OCI-LY3 (cell line): Measurements from ENCODE around the gene ATP13A2.

Experiments
- H2AFZ ChIP-seq: fragments of 200-600, 300-600 bp; shearing (Covaris generic); 2 replicates; pipeline ENCODE4 v1.6.0; 2014; ENCODE audit warnings: antibody characterized with exemption, low read depth, low read length
- H3K27ac ChIP-seq: fragments of 200-600, 300-600 bp; sonication (generic); 2 replicates; pipeline ENCODE4 v1.5.1; 2014; ENCODE audit warnings: mild to moderate bottlenecking, low read length, moderate library complexity, mixed read lengths
- H3K27me3 ChIP-seq: fragments of 200-600, 300-600 bp; sonication (generic); 2 replicates; pipeline ENCODE4 v1.6.1; 2014; ENCODE audit warnings: low read depth, low read length, mixed read lengths
- H3K36me3 ChIP-seq: fragments of 200-600, 300-600 bp; sonication (generic); replicated peaks from 2 replicates; pipeline ENCODE3; 2014; ENCODE audit warnings: low read depth, low read length, mixed read lengths
- H3K4me1 ChIP-seq: fragments of 300-600, 200-600 bp; sonication (generic); 2 replicates; pipeline ENCODE4 v1.6.1; 2014; ENCODE audit warnings: low read length, mixed read lengths
- H3K4me2 ChIP-seq: fragments of 200-600, 300-600 bp; sonication (generic); 2 replicates; pipeline ENCODE4 v1.6.1; 2014; ENCODE audit warnings: low read length, mixed read lengths
- H3K4me3 ChIP-seq: fragments of 300-600, 200-600 bp; sonication (generic); 2 replicates; pipeline ENCODE4 v1.5.1; 2014; ENCODE audit warnings: antibody characterized with exemption, mild to moderate bottlenecking, low read length, moderate library complexity
- H3K79me2 ChIP-seq: fragments of 300-600, 200-600 bp; shearing (Covaris generic); 2 replicates; pipeline ENCODE4 v1.6.1; 2014; ENCODE audit warnings: mild to moderate bottlenecking, low read length, mixed read lengths
- H3K9ac ChIP-seq: fragments of 300-600, 200-600 bp; shearing (Covaris generic); 2 replicates; pipeline ENCODE4 v1.6.0; 2014; ENCODE audit warnings: mild to moderate bottlenecking, low read length, moderate library complexity
- H3K9me3 ChIP-seq: fragments of 200-600, 300-600 bp; shearing (Covaris generic); 2 replicates; pipeline ENCODE4 v1.6.1; 2014; ENCODE audit warnings: low read length, mixed read lengths; ENCODE audit not compliant: insufficient read depth
- H4K20me1 ChIP-seq: fragments of 200-600, 300-600 bp; sonication (generic); 2 replicates; pipeline ENCODE4 v1.6.1; 2016; ENCODE audit warnings: low read length, mixed read lengths; ENCODE audit not compliant: insufficient read depth
- CTCF ChIP-seq: fragments of 200-600, 300-600 bp; sonication (generic); IDR thresholded peaks from 2 replicates; pipeline ENCODE4 v1.5.1; 2014; ENCODE audit warnings: antibody characterized with exemption, low read length, low read depth
- EZH2phosphoT487 ChIP-seq: fragments of 200-600 bp; shearing (Covaris generic); IDR thresholded peaks from 2 replicates; pipeline ENCODE4 v1.6.1; 2018; ENCODE audit warnings: antibody characterized with exemption, mixed run types, low read depth

The ATP13A2 gene

DNA sequence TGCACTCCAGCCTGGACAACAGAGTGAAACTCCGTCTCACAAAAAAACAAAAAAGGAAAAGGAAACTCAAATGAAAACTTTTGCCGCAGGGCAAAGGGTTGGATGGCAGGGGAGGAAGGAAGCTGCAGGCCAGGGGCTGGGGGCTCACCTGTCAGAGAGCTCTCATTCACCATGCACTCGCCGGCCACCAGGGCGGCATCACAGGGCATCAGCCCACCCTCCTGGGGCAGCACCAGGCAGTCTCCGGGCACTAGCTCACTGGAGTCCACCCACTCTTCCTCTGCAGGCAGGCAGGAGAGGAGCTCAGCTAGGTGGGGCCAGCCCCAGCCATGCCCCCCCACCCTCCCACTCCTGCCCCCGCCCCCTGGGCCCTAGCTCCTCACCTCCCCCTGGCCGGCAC lies 11.9 kb downstream of the ATP13A2 start:
- Histone ChIP-seq H3K9ac (no peak overlapping the region), H3K27ac (no peak overlapping the region), H2AFZ (no peak overlapping the region), H3K9me3 (no peaks in the 10 kb centered on the region), H4K20me1 (no peaks in the 10 kb centered on the region), H3K4me2 (no peak overlapping the region), H3K27me3 (no peaks in the 10 kb centered on the region), H3K79me2 (no peaks in the 10 kb centered on the region), H3K4me3 (no peak overlapping the region), H3K36me3 (no peaks in the 10 kb centered on the region), H3K4me1 (no peaks in the 10 kb centered on the region)
- TF ChIP-seq CTCF: no peak
- no peak for TF ChIP-seq EZH2phosphoT487

DNA sequence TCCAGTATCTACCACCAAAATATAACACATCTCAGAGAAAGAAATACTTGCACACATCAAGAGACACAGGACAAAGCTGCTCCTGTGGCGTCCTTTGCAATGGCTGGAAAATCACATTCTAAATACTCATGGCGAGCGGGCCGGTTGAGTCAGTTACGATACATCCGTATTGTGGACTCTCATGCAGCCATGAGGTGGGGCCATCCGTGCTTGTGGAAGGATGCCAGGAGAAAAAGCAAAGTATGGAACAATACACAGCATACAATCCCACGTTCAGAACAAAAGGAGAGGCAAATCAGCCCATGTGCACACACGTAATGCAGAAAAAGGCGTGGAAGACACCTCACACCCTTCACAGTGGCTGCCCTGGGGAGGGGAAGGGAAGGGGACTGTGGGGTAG lies 13.1 kb downstream of the ATP13A2 start:
- Histone ChIP-seq H3K36me3 (no peaks in the 10 kb centered on the region), H3K4me3 (no peak overlapping the region), H3K27me3 (no peaks in the 10 kb centered on the region), H3K4me2 (no peak overlapping the region), H2AFZ (no peak overlapping the region), H3K9ac (no peak overlapping the region), H3K4me1 (no peaks in the 10 kb centered on the region), H3K9me3 (no peaks in the 10 kb centered on the region), H3K79me2 (no peaks in the 10 kb centered on the region), H4K20me1 (no peaks in the 10 kb centered on the region), H3K27ac (no peak overlapping the region)
- TF ChIP-seq CTCF (no peak), EZH2phosphoT487 (no peak)

GRCh38 chr1:16996845-16997244 lies 14.9 kb downstream of the ATP13A2 start:
- no peak for TF ChIP-seq CTCF
- H3K27ac ChIP-seq: no peak overlapping the region

GRCh38 chr1:16993521-16994038 lies 18.1 kb downstream of the ATP13A2 start:
- no peak overlapping the region for H3K27ac ChIP-seq
- H2AFZ ChIP-seq: no peak overlapping the region
- no peaks in the 10 kb centered on the region for H3K36me3 ChIP-seq
- no peaks in the 10 kb centered on the region for H3K27me3 ChIP-seq
- no peaks in the 10 kb centered on the region for H3K79me2 ChIP-seq
- no peak overlapping the region for H3K9ac ChIP-seq
- H3K4me1 ChIP-seq: no peaks in the 10 kb centered on the region
- TF ChIP-seq EZH2phosphoT487: no peak
- no peak for TF ChIP-seq CTCF
- H3K4me3 ChIP-seq: no peak overlapping the region
- H4K20me1 ChIP-seq: no peaks in the 10 kb centered on the region
- no peak overlapping the region for H3K4me2 ChIP-seq
- H3K9me3 ChIP-seq: no peaks in the 10 kb centered on the region

More at GRCh38 chr1:16996845-16997244, 14.9 kb downstream of the ATP13A2 start:
- Histone ChIP-seq H3K4me2 (no peak overlapping the region), H2AFZ (no peak overlapping the region), H3K27me3 (no peaks in the 10 kb centered on the region), H3K4me3 (no peak overlapping the region), H3K9ac (no peak overlapping the region), H3K9me3 (no peaks in the 10 kb centered on the region), H3K4me1 (no peaks in the 10 kb centered on the region), H3K36me3 (no peaks in the 10 kb centered on the region), H4K20me1 (no peaks in the 10 kb centered on the region), H3K79me2 (no peaks in the 10 kb centered on the region)
